SIG-M5 treated with dmso at 0.1 percent for 504 hours (cell line): Measurements from ENCODE around the gene CHSY3.
A peak's percentile ranks its signal among the peaks of the same experiment; 100 is the strongest.

Experiments used
- DNase-seq: peaks from one replicate; lab custom pipeline; 2025; ENCODE audit not compliant: unreplicated experiment; lab: John Stamatoyannopoulos, UW

Gene CHSY3

DNA sequence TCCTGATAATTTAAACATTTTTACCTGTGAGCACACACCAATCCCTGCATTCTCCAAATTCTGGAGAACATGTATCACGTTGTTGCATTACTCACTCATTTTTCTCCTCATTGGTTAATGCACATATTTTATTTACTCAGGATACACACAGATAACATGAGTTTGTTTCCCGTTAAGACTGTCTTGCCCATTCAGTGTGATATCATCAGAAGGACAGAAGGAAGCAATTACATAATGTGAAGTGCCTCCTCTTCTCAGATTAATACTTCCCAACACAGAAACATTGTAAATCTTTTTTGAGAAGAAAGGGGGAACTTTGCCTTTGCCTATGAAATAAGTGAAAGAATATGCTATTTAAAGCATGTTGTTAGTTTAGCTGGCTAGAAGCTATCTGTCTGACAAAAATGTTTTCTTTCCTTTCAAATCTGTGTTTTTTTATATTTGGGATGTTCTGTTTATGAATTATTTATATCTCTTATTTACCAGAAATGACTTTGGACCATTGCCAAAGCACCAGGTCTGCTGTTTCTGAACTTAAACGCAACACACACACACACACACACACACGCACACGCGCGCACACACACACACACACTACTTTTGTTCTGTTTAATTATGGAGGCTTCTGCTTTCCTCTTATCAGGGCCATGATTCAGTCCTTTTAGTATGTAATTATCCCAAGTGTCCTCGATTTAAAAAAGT is 186.5 kb downstream of the CHSY3 start:
- DNase-seq = no peak

DNA sequence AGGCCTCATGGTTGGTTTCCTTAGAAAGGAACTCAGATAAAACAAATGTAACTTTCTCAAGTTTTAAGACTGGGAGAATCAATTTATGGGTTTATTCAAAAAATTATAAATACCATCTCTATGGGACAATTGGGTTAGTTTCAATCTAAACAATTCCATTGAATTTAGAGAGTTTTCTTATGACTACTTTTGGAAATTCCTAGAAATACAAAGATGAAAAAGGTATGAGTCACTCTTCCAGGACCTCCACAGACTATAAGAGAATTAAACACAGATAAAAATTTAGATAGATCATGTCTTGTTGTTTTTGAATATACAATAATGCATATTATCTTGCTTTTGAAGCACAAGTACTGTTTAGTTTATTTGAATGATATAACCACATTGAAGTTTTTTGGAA is 188.7 kb downstream of the CHSY3 start:
- no peak for DNase-seq

GRCh38 chr5:130096483-130096882 is 192.2 kb downstream of the CHSY3 start:
- no peak for DNase-seq

DNA sequence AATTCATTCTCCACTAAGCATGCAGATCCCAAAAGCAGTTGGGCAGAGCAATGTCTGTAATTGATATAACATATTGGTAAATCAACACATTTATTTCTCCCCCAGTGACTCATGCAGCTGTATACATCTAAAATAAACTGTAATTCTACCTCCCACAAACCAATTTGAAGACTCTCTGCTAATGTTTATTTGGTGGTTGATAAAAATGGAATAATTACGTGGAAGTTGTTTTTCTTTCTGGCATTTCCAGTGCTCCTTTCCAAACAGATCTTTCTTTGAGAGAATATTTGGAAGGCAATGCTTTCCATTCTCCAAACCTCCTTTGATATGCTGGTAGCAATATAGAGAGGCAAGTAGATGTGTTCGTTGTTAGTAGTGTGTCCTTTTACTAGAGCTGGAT is 194.7 kb downstream of the CHSY3 start:
- DNase-seq = no peak

DNA sequence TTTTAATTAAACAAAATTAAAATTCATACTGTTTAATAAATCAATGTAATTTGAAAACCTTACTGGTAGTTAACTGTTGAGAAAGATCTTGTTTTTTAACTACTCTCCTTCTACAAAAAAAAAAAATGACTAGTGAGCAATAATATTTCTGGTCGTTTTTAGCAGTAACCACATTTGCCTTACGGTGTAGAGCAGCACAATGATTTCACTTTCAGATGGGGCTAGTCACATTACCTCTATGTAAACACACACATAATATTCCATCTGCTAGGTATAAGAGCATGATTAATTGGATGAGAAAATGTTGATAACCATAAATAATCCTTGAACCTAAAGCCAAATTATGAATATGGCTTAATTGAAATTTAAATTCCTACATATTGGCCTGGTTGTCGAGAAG is 198.1 kb downstream of the CHSY3 start:
- DNase-seq = no peak

DNA sequence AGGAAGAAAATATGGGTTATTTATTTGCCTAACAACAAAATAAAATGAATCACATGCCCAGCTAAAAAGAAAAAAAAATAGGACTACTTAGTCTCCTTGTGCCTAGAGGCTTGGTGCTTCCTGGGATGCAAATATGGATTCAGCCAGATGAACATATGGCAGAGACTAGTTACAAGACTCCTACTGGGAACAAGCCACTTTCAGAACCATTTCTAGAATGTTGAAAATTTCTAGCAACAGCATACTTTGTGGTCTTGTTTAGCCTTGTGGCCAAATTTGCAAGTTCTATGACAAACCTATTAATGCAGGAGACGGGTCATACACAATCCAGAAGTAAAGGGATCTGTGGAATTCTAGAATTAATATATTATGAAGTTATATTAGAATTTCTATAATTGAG is 198.7 kb downstream of the CHSY3 start:
- DNase-seq = no peak

- no peak for DNase-seq
Measured at GRCh38 chr5:130104895-130105688, 200.8 kb downstream of the CHSY3 start.

DNA sequence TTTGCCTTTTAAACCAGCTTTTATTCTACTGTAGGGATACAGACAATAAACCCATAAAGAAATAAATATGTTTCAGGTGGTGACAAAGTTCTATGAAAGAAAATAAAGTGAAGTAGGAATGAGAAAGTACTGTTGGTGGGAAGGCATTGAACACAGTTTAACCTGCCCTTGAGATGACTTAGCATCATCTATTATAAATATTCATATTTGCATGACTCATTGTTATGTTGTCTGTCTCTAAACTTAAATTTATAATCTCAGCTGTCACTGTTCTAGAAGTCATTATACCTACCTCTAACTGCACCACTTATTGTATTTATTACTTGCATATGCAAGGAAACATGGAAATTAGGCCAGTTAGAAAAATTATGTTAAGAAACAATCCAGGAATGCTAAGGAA is 202.2 kb downstream of the CHSY3 start:
- DNase-seq = no peak

GRCh38 chr5:130109152-130109551 is 204.9 kb downstream of the CHSY3 start:
- DNase-seq = peak; percentile 70

- no peak for DNase-seq
Measured at GRCh38 chr5:130110328-130110727, 206.1 kb downstream of the CHSY3 start.

DNA sequence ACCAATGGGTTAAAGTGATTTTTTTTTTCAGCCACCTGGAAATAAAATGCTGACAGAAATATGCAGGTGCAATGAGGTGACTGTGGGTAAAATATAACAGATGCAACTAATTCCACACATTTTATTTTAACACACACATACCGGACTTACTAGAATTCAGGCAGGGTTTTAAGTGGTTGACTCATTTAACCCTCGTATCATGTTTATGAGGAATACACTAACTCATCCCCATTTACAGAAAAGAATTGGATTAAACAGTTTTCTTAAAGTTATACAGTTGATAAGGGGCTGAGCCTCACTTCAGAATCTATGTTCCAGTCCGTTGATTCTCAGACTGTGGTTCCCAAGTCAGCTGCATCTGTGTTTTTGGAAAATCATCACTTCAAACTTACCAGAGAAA is 207.5 kb downstream of the CHSY3 start:
- no peak for DNase-seq

GRCh38 chr5:130112246-130112645 is 208.0 kb downstream of the CHSY3 start:
- no peak for DNase-seq

DNA sequence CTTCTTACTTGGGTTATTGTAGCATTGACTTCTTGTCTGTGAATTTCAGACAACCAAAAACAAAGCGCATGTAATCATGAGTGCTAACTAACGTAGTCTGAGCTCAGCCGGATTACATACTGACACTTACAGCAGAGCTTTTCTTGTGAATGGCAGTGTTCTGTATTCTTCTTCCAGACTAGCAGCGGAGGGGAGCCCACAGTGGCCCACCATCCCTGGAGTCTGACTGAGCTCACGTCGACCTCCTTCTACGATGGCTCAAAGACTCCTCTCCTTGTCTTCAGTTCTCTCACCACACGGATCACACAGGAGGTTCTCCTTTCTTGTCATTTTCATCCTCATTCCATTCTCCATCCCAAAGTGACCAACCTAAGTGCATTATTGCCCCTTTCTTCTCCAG is 211.4 kb downstream of the CHSY3 start:
- DNase-seq = no peak

DNA sequence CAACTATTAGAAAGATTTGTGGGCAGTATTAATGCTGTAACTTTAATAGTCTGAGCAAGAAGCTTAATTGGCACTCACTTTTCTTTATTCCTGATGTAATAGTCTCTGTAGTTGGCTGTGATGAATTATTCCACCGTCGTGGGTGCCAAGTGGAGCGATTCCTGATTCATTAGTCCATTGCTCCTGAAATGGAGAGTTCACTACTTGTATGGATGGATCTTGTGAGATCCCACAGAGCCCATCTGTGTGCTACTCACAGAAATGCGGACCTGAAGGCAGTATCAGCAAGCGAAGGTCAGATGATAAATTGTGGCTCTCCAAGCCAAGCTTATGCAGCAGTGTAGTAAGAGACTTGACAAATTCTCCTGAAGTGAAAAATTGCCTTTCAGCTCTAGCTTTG is 212.2 kb downstream of the CHSY3 start:
- no peak for DNase-seq

- DNase-seq = no peak
Measured at GRCh38 chr5:130116972-130117371, 212.7 kb downstream of the CHSY3 start.

DNA sequence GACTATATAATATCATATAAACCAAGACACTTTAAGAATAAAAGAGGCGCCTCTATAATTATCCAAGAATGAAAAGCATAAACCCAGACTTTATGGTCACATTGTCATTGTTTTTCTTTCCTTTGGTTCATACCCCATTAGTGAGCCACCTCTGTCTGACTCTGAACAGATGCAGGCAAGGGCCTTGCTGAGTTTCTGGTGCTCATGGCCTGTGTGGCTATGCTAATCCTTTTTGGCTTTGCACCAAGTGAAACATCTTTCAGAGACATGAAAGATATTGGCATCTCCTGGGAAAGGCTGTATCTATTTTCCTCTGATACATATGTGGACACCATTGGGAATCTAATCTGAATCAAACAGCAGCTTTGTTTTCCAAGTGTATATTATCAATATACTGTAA is 222.5 kb downstream of the CHSY3 start:
- DNase-seq = no peak

DNA sequence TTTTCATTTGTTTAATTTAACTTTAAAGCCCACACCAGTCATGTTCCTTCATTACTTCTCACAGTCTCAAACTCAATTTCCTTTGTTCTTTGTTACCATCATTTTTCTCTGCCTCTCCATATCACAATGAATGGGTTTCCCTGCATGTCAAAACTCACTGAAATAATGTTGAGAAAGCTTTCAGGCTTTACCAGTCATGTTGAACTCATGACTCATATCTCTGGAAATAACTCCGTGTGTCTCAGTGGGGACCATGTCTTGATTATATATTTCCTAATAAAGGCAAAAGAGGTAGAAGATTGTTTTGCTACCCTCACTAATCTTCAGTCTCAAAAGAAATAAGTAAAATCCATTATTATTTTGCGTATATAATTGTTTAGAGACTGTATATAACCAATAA is 231.2 kb downstream of the CHSY3 start:
- DNase-seq = no peak

GRCh38 chr5:130136300-130136699 is 232.0 kb downstream of the CHSY3 start:
- DNase-seq = no peak

- DNase-seq = no peak
Measured at GRCh38 chr5:130137681-130138080, 233.4 kb downstream of the CHSY3 start.

DNA sequence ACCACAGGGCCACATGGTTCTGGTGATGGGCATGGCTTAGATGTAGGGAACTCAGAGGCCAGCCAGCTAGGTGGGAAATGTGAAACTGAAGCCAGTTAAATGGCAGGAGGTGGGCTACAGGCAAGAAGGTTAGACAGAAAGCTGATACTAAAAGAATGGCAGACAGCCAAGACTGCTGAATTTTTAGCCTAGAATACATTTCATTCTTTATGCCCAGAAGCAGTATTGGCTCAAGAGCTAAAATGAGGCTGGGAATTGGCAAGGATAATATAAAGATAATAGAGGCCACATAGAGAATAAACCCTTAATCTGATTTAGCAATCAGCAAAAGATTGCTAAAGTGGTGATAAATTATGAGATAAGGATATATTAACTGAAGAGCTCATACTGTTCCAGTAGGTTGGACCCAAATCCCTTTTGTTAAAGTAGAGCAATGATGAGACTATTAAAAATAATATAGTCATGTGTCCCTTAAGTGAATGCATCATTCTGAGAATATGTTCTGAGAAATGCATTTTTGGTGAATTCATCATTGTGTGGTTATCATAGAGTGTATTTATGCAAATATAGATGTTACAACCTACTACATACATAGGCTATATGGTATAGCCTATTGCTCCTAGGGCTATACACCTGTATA is 234.3 kb downstream of the CHSY3 start:
- no peak for DNase-seq

GRCh38 chr5:130141659-130142320 is 237.5 kb downstream of the CHSY3 start:
- peak; percentile 12 for DNase-seq

- no peak for DNase-seq
Measured at GRCh38 chr5:130151239-130151638, 247.0 kb downstream of the CHSY3 start.
